CD14-positive monocyte (primary cell): ENCODE results near the gene PRKCQ. TPM values are rescaled to one million over a fixed set of nuclear protein-coding genes. Genes with fewer than 3 reads are reported as not detected.
A peak's percentile ranks its signal among the peaks of the same experiment; 100 is the strongest.
"Not testable (repeated sequence)": the region's sequence is repeated elsewhere in the genome, so short reads cannot be mapped to it uniquely, and the experiment has no call there.

Experiments
- DNase-seq, 3 donors: peaks; one replicate each; pipeline ENCODE4 v3.0.0-alpha.2; 2011 to 2022
- H2AFZ ChIP-seq: 2 replicates; pipeline ENCODE4 v1.6.0; 2012; ENCODE audit warnings: mild to moderate bottlenecking, low read depth, low read length, inconsistent platforms; ENCODE audit not compliant: insufficient read depth, poor library complexity, severe bottlenecking
- H3K27ac ChIP-seq, 2 donors: 1 replicate in 1 of 2; 2 replicates in 1 of 2; pipeline ENCODE4 v1.5.1; 2012 to 2013; ENCODE audit warnings: low read length in 2 of 2, control low read depth in 1 of 2, inconsistent platforms in 1 of 2, low read depth in 1 of 2, mild to moderate bottlenecking in 1 of 2
- H3K27me3 ChIP-seq, 2 donors: one replicate each; pipeline versions ENCODE4 v1.6.0 to v1.6.1; 2011 to 2013; ENCODE audit warnings: low read length in 2 of 2; ENCODE audit not compliant: control insufficient read depth in 2 of 2, insufficient read depth in 2 of 2
- H3K36me3 ChIP-seq, 2 donors: replicated peaks in 1 of 2; 1 replicate in 1 of 2; 2 replicates in 1 of 2; pipeline versions ENCODE4 v1.5.1 to v1.6.1; 2012 to 2013; ENCODE audit warnings: low read length in 2 of 2, control low read depth in 1 of 2, inconsistent platforms in 1 of 2, mild to moderate bottlenecking in 1 of 2; ENCODE audit not compliant: insufficient read depth in 2 of 2, control insufficient read depth in 1 of 2
- H3K4me1 ChIP-seq, 2 donors: 1 replicate in 1 of 2; 2 replicates in 1 of 2; pipeline versions ENCODE4 v1.5.1 to v1.6.1; 2012 to 2013; ENCODE audit warnings: low read length in 2 of 2, control low read depth in 1 of 2, inconsistent platforms in 1 of 2, mild to moderate bottlenecking in 1 of 2, moderate library complexity in 1 of 2; ENCODE audit not compliant: insufficient read depth in 2 of 2, control insufficient read depth in 1 of 2
- H3K4me2 ChIP-seq: replicated peaks from 2 replicates; pipeline ENCODE3; 2012; ENCODE audit warnings: low read length, moderate library complexity, mild to moderate bottlenecking; ENCODE audit not compliant: poor library complexity, severe bottlenecking; ENCODE audit errors: extremely low read depth
- H3K4me3 ChIP-seq, 3 experiments: fragments of 200-600 bp in 1 of 3; sonication (generic) in 1 of 3; replicated peaks in 1 of 3; 1 replicate in 2 of 3; 2 replicates in 1 of 3; pipeline ENCODE4 v1.5.1; 2011 to 2013; ENCODE audit warnings: low read length in 3 of 3, mild to moderate bottlenecking in 3 of 3, control low read depth in 2 of 3, low read depth in 2 of 3, inconsistent platforms in 1 of 3, moderate library complexity in 1 of 3
- H3K79me2 ChIP-seq: 2 replicates; pipeline ENCODE4 v1.6.0; 2012; ENCODE audit warnings: mild to moderate bottlenecking, control low read depth, inconsistent platforms, low read length, moderate library complexity; ENCODE audit not compliant: insufficient read depth
- H3K9ac ChIP-seq: 2 replicates; pipeline ENCODE4 v1.6.0; 2017; ENCODE audit warnings: low read length, mild to moderate bottlenecking; ENCODE audit not compliant: insufficient read depth, poor library complexity, severe bottlenecking
- H3K9me3 ChIP-seq, 2 donors: replicated peaks in 1 of 2; 1 replicate in 1 of 2; 2 replicates in 1 of 2; pipeline versions ENCODE4 v1.5.1 to v1.6.1; 2012 to 2013; ENCODE audit warnings: low read length in 2 of 2, control low read depth in 1 of 2; ENCODE audit not compliant: control insufficient read depth in 1 of 2, insufficient read depth in 1 of 2
- H4K20me1 ChIP-seq: 2 replicates; pipeline ENCODE4 v1.6.0; 2012; ENCODE audit warnings: mild to moderate bottlenecking, low read length, control low read depth, moderate library complexity; ENCODE audit not compliant: insufficient read depth
- H3K27ac Mint-ChIP-seq, 7 donors: one replicate each; pipeline ENCODE4 v1.8.0; 2020; ENCODE audit warnings: mild to moderate bottlenecking in 7 of 7, mixed read lengths in 7 of 7, moderate library complexity in 6 of 7, inconsistent platforms in 2 of 7
- H3K27me3 Mint-ChIP-seq, 3 donors: one replicate each; pipeline ENCODE4 v1.8.0; 2021 to 2022; ENCODE audit warnings: low read depth in 3 of 3, mild to moderate bottlenecking in 3 of 3, mixed read lengths in 3 of 3, moderate library complexity in 3 of 3, inconsistent platforms in 1 of 3
- H3K36me3 Mint-ChIP-seq, 2 donors: one replicate each; pipeline ENCODE4 v1.8.0; 2020; ENCODE audit warnings: mixed read lengths in 2 of 2, inconsistent platforms in 1 of 2, mild to moderate bottlenecking in 1 of 2
- H3K4me1 Mint-ChIP-seq: one replicate; pipeline ENCODE4 v1.8.0; 2020; ENCODE audit warnings: mild to moderate bottlenecking, mixed read lengths
- H3K4me3 Mint-ChIP-seq, 2 donors: one replicate each; pipeline ENCODE4 v1.8.0; 2020; ENCODE audit warnings: mild to moderate bottlenecking in 2 of 2, mixed read lengths in 2 of 2, moderate library complexity in 1 of 2
- H3K9me3 Mint-ChIP-seq, 7 donors: one replicate each; pipeline ENCODE4 v1.8.0; 2020 to 2022; ENCODE audit warnings: mixed read lengths in 7 of 7, mild to moderate bottlenecking in 6 of 7, moderate library complexity in 6 of 7, inconsistent platforms in 2 of 7
- CTCF ChIP-seq: fragments of 200-600 bp; IDR thresholded peaks from one replicate; pipeline ENCODE4 v1.8.0; 2022; ENCODE audit warnings: antibody characterized with exemption, mild to moderate bottlenecking
- WGBS: methylation state at CpG from one replicate; pipeline ENCODE4 v1.1.5; 2013; ENCODE audit warnings: missing lambda C conversion rate; ENCODE audit not compliant: insufficient coverage; 5-methylcytosine and 5-hydroxymethylcytosine counted together
- intact Hi-C, 2 donors: fragments of 100-400 bp; cut with micrococcal nuclease; formaldehyde crosslinking; loops; one replicate each; pipeline versions ENCODE4 v1.15.0 to v1.15.1; 2023
- polyA plus RNA-seq, 3 donors: library from polyadenylated mRNA; depleted of rRNA in 1 of 3; unstranded in 2 of 3; stranded (reverse) in 1 of 3; fragments of 300-500 nt in 2 of 3; fragments of >200 nt in 1 of 3; fragmentation: Illumina TruSeq in 2 of 3; gene quantifications; 1 replicate in 2 of 3; 2 replicates in 1 of 3; pipeline ENCODE4 v1.2.3, GENCODE V29; 2012 to 2021

PRKCQ gene
- polyA plus RNA-seq, 3 donors: 0.01 to 0.29 (median 0.09) TPM

DNA sequence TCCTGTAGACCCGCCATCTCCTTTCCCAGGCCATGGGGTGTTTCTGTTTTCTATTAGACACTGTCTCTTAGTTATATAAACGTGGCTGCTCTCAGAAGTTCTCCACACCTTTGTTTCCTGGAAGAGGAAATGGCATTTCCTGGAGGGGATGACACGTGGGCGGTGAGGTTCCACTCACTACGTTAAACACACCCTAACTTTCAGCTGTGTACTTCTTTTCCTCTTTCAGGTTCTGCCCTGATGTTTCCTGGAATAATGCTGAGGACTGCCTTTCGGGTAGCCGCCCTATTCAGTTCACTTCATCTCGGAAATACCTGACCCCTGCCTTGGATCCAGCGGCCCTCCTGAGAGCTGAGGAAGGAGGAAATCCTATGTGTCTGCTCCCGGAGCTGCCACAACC is 3.4 kb upstream of the PRKCQ start:
- Mint-ChIP-seq H3K4me3 (no peak overlapping the region), H3K4me1 (peaks cover 29% of the 10 kb centered on the region), H3K36me3 (peaks cover 8 to 17% of the 10 kb centered on the region in 2 donors), H3K27me3 (peaks cover 13 to 24% (median 17%) of the 10 kb centered on the region in 3 donors), H3K27ac (no peak overlapping the region), H3K9me3 (peaks cover 0 to 2% (median 0%) of the 10 kb centered on the region in 7 donors)
- Histone ChIP-seq H4K20me1 (no peaks in the 10 kb centered on the region), H3K4me2 (no peak overlapping the region), H2AFZ (no peak overlapping the region), H3K9me3 (no peaks in the 10 kb centered on the region), H3K36me3 (no peaks in the 10 kb centered on the region), H3K27ac (no peak overlapping the region), H3K9ac (no peak overlapping the region), H3K79me2 (peaks cover 3% of the 10 kb centered on the region), H3K27me3 (peaks cover 5 to 13% of the 10 kb centered on the region in 2 donors), H3K4me1 (peaks cover 10 to 22% of the 10 kb centered on the region in 2 donors), H3K4me3 (no peak overlapping the region)
- WGBS: 72% methylated on average over 5 of the region's 10 CpGs
- no peak for TF ChIP-seq CTCF
- intact Hi-C loops: no loop called here
- no peak for DNase-seq

DNA sequence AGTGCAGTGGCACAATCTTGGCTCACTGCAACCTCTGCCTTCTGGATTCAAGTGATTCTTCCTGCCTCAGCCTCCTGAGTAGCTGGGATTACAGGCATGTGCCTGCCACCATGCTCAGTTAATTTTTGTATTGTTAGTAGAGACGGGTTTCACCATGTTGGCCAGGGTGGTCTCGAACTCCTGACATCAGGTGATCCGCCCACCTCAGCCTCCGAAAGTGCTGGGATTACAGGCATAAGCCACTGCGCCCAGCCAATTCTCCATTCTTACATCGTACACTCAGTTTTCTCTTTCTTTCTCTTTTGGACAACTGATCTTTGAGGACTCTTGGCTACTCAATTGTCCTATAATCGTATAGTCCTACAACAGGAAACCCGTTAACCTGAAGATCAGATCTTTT is 2.8 kb upstream of the PRKCQ start:
- H4K20me1 ChIP-seq, H3K9ac ChIP-seq, H3K36me3 ChIP-seq, H3K27ac ChIP-seq, H3K4me3 ChIP-seq, H3K9me3 Mint-ChIP-seq, H3K4me3 Mint-ChIP-seq, intact Hi-C loops, H2AFZ ChIP-seq, H3K9me3 ChIP-seq, H3K4me2 ChIP-seq, DNase-seq, H3K79me2 ChIP-seq: not testable (repeated sequence)
- H3K27me3 ChIP-seq: peaks cover 10 to 15% of the 10 kb centered on the region in 2 donors
- 97% methylated on average over 5 of the region's 8 CpGs for WGBS
- Mint-ChIP-seq H3K4me1 (peaks cover 34% of the 10 kb centered on the region), H3K36me3 (peaks cover 8 to 17% of the 10 kb centered on the region in 2 donors), H3K27ac (peak overlapping the region in 1 of 7 donors; percentile 22), H3K27me3 (peaks cover 18 to 29% (median 23%) of the 10 kb centered on the region in 3 donors)
- H3K4me1 ChIP-seq: peaks cover 10 to 22% of the 10 kb centered on the region in 2 donors
